Lower leg skin (tissue), 3 donors: ENCODE measurements around the gene SLC8A1.

Experiments
- CTCF ChIP-seq, 3 donors: fragments of 450-650 bp; IDR thresholded peaks; one replicate each; pipeline ENCODE4 v1.5.1; 2016; ENCODE audit warnings: antibody characterized with exemption in 3 of 3, mild to moderate bottlenecking in 3 of 3, moderate library complexity in 2 of 3
- POLR2A ChIP-seq, 2 donors: fragments of 450-650 bp; IDR thresholded peaks; one replicate each; pipeline ENCODE4 v1.6.1; 2016 to 2017; ENCODE audit warnings: antibody characterized with exemption in 2 of 2, mild to moderate bottlenecking in 1 of 2, moderate library complexity in 1 of 2

GRCh38 chr2:40329739-40330030 is 122.2 kb downstream of the SLC8A1 start:
- TF ChIP-seq CTCF (IDR thresholded peaks at IDR 0.05), result no peak
- TF ChIP-seq POLR2A (IDR thresholded peaks at IDR 0.05), result no peak
